Caki2 (cell line): ENCODE measurements around the gene TM2D1. TPM values are rescaled to one million over a fixed set of nuclear protein-coding genes. Genes with fewer than 3 reads are reported as not detected.

ENCODE experiments used
- DNase-seq: peaks from one replicate; pipeline ENCODE4 v3.0.0-alpha.2; 2015; ENCODE audit warnings: low read depth
- in situ Hi-C: cut with HindIII; loops from 2 replicates; pipeline ENCODE4 v1.10.0; 2016; ENCODE audit warnings: low sequenced_read_pairs, low pct_unique_long_range_greater_than_20kb, mixed read lengths
- total RNA-seq: library from RNA; depleted of rRNA; stranded (reverse); fragments of >200 nt; shearing (Covaris generic); gene quantifications from 2 replicates; pipeline ENCODE4 v1.2.3, GENCODE V29; 2014; ENCODE audit warnings: low replicate concordance; rRNA removed

Gene TM2D1
- total RNA-seq, 1 experiment from 2014 or later: 67.1 TPM

DNA sequence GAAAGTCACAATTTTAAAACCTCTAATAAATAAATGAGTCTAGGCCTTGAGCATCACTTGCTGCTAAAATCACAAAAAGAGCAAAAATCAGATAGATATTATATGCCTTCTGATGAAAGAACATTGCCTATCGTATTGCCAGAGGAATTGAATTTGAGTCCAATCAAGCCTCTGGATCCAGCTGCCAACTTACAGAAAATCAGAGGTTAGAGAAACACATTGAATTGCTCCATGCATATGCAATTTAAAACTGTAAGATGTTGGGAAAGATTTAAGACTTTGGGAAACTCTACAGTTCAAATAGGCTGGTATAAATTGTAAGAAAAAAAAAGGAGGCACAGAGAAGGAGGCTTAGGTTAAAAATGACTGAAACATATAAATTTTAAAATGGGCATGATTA, 93.5 kb downstream of the TM2D1 start:
- DNase-seq: no peak
- in situ Hi-C loops: no loop called here

Other genes with a start within 250 kb of the TM2D1 start
- 40.0 and 55.1 TPM in 2 replicates for gene PATJ, start 17.3 kb upstream of the TM2D1 start, total RNA-seq